ENCODE data around the gene ELAC2. TPM values are rescaled to one million over a fixed set of nuclear protein-coding genes. Genes with fewer than 3 reads are reported as not detected.
"Not testable (repeated sequence)": the region's sequence is repeated elsewhere in the genome, so short reads cannot be mapped to it uniquely, and the experiment has no call there.

Gene ELAC2
- total RNA-seq, 2 experiments from 2014 or later: 57.4 to 60.2 TPM

DNA sequence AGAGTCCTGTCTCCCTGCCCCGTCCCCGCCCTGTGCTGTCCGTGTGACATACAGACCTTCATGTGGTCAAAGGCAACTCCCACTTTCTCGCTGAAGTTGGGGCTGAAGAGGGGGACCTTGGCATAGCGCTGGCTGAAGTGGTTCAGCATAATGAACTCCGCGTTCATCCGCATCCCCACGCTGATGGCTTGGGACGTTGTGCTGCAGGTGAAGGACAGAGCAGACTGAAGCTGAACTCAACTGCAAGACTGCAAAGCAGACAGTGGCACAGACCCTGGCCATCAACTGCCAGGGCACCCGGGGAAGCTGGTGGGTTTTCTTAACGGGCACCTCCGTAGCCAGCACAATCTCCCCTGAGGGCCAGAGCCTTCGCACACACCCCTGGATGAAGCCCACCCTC, 24.2 kb downstream of the ELAC2 start:
- Mint-ChIP-seq H3K36me3 (peaks cover 21% of the 10 kb centered on the region), H3K27ac (no peak overlapping the region), H3K27me3 (no peaks in the 10 kb centered on the region), H3K4me3 (no peak overlapping the region), H3K4me1 (no peaks in the 10 kb centered on the region), H3K9me3 (no peaks in the 10 kb centered on the region)
- POLR2A ChIA-PET: no interaction called here
- DNase-seq: no peak
- ATAC-seq (ENCODE audit: low read depth): no peak

- Mint-ChIP-seq H3K9me3 (no peaks in the 10 kb centered on the region), H3K4me3 (no peak overlapping the region), H3K27ac (no peak overlapping the region), H3K27me3 (no peaks in the 10 kb centered on the region), H3K36me3 (peaks cover 20% of the 10 kb centered on the region), H3K4me1 (no peaks in the 10 kb centered on the region)
- DNase-seq (no peak), ATAC-seq (ENCODE audit: low read depth) (no peak)
- POLR2A ChIA-PET: no interaction called here
Observed at GRCh38 chr17:12992676-12993075, 25.2 kb downstream of the ELAC2 start.

DNA sequence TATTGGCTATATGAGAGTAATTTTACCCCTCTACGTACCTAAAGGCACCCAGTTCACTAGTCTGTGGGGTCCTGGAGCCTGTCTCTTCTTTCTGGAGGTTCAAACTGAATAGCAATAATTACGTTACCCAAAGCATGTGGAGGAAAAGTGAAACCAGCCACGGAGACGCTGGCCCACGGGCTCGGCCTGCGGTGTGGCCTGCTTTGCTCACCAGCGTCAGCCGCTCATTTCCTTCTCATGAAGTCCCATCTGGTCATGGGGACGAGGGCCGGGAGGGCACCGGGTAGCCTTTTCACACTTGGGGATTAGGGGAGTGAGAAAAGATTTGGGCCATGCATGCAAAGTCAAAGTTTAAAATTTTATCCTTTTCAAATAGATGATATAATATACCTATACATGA, 26.9 kb downstream of the ELAC2 start:
- ATAC-seq (ENCODE audit: low read depth) (no peak), DNase-seq (no peak)
- H3K36me3 Mint-ChIP-seq: peaks cover 18% of the 10 kb centered on the region
- H3K4me1 Mint-ChIP-seq: no peaks in the 10 kb centered on the region
- H3K27ac Mint-ChIP-seq: no peak overlapping the region
- POLR2A ChIA-PET: no interaction called here
- H3K9me3 Mint-ChIP-seq: no peaks in the 10 kb centered on the region
- no peak overlapping the region for H3K4me3 Mint-ChIP-seq
- H3K27me3 Mint-ChIP-seq: no peaks in the 10 kb centered on the region

DNA sequence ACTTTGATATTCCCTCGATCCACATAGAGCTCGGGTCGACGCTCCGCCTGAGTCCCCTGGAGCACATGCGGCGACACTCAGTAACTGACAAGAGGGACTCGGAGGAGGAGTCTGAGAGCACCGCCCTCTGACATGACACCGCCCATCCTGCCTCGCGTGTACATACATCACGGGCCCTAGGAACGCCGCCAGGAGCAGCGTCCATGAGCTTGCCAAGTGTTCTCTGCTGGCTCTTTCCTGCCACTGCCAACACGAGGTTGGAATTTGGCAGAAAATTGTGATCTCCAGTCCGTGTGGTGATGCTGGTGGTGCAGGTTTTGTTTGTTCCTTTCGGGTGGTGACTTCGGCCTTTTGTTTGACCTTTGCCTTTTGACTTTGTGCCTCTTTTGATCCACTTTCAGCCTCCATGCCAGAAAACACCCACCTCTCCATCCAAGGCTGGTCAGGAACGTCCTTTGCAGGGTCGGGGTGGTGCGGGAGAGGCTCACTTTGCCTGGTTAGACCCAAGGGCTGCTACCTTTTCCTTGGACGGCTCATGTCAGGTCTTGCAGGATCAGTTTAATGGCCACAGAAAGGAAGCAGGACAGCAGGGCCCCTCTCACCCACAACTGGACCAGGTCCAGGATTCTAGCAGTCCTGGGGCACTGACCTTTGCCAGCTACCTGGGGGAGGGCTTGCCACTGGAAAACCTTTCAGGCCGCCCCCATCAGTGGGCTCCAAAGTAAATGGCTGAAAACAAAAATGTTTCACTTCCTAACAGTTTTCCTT, 27.6 kb downstream of the ELAC2 start:
- H3K36me3 Mint-ChIP-seq: peaks cover 18% of the 10 kb centered on the region
- H3K4me1 Mint-ChIP-seq: no peaks in the 10 kb centered on the region
- no peak overlapping the region for H3K27ac Mint-ChIP-seq
- no peaks in the 10 kb centered on the region for H3K9me3 Mint-ChIP-seq
- H3K4me3 Mint-ChIP-seq: no peak overlapping the region
- no peaks in the 10 kb centered on the region for H3K27me3 Mint-ChIP-seq
- ATAC-seq (ENCODE audit: low read depth) (no peak), DNase-seq (no peak)
- POLR2A ChIA-PET: no interaction called here

- ATAC-seq (ENCODE audit: low read depth) (no peak), DNase-seq (no peak)
- POLR2A ChIA-PET: no interaction called here
- Mint-ChIP-seq H3K9me3 (no peaks in the 10 kb centered on the region), H3K27ac (no peak overlapping the region), H3K4me3 (no peak overlapping the region), H3K27me3 (no peaks in the 10 kb centered on the region), H3K36me3 (peaks cover 13% of the 10 kb centered on the region), H3K4me1 (peaks cover 5% of the 10 kb centered on the region)
Observed at GRCh38 chr17:12987120-12987519, 30.7 kb downstream of the ELAC2 start.

GRCh38 chr17:12985431-12986293, 32.2 kb downstream of the ELAC2 start:
- DNase-seq (no peak), ATAC-seq (ENCODE audit: low read depth) (no peak)
- H3K4me3 Mint-ChIP-seq: no peak overlapping the region
- peaks cover 7% of the 10 kb centered on the region for H3K4me1 Mint-ChIP-seq
- H3K27me3 Mint-ChIP-seq: no peaks in the 10 kb centered on the region
- no peaks in the 10 kb centered on the region for H3K9me3 Mint-ChIP-seq
- no peak overlapping the region for H3K27ac Mint-ChIP-seq
- POLR2A ChIA-PET: no interaction called here
- peaks cover 4% of the 10 kb centered on the region for H3K36me3 Mint-ChIP-seq

- no peak for ATAC-seq (ENCODE audit: low read depth)
- H3K4me3 Mint-ChIP-seq: no peak overlapping the region
- no peak for DNase-seq
- no peak overlapping the region for H3K27ac Mint-ChIP-seq
- H3K9me3 Mint-ChIP-seq: no peaks in the 10 kb centered on the region
- POLR2A ChIA-PET: no interaction called here
- H3K36me3 Mint-ChIP-seq: no peaks in the 10 kb centered on the region
- H3K27me3 Mint-ChIP-seq: no peaks in the 10 kb centered on the region
- peaks cover 7% of the 10 kb centered on the region for H3K4me1 Mint-ChIP-seq
Observed at GRCh38 chr17:12983991-12984884, 33.6 kb downstream of the ELAC2 start.

DNA sequence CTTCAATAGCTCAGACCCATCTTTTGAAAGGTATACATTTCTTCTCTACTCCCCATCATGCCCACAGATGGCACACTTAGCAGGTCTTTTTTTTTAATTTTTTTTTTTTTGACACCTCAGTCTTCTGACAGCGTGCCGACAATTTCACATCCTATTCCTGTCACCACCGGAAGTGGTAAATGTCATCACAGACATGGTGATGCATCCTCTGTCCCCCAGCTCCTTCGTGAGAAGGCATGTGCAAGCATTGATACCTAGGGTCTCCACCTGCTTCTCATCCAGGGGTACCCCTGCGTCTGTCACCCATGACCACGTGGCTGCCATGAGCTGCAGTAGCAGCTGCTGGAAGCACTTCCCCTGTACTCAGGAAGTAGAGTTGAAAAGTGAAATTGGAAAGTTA, 35.6 kb downstream of the ELAC2 start:
- H3K4me3 Mint-ChIP-seq: no peak overlapping the region
- peak; percentile 30 for ATAC-seq (ENCODE audit: low read depth)
- no peak for DNase-seq
- H3K27me3 Mint-ChIP-seq: no peaks in the 10 kb centered on the region
- H3K27ac Mint-ChIP-seq: no peak overlapping the region
- POLR2A ChIA-PET: no interaction called here
- H3K36me3 Mint-ChIP-seq: no peaks in the 10 kb centered on the region
- H3K9me3 Mint-ChIP-seq: no peaks in the 10 kb centered on the region
- H3K4me1 Mint-ChIP-seq: peaks cover 7% of the 10 kb centered on the region

GRCh38 chr17:12979826-12980500, 37.9 kb downstream of the ELAC2 start:
- no peaks in the 10 kb centered on the region for H3K36me3 Mint-ChIP-seq
- ATAC-seq (ENCODE audit: low read depth): no peak

DNA sequence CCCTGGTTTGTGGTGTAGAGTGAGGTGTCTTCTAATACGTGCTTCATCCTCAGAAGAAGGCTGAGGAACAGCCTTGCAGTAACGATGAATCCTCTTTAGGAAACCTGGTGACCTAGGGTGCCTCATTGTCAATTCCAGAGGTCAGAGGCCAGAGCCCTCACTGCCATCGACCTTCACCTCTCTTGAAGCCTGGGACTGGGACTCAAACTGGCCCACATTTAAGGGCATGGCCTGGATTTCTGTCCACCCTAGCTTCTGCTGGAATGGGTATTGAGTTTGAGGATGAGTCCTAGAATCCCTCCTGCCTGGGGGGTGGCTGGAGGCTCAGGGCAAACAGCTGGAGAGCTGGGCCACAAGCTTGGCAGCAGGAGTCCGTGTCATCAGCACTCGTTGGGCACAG, 38.6 kb downstream of the ELAC2 start:
- no peak for ATAC-seq (ENCODE audit: low read depth)
- Mint-ChIP-seq H3K4me3 (no peak overlapping the region), H3K27ac (no peak overlapping the region), H3K4me1 (peaks cover 7% of the 10 kb centered on the region), H3K27me3 (peaks cover 6% of the 10 kb centered on the region), H3K9me3 (no peaks in the 10 kb centered on the region), H3K36me3 (no peaks in the 10 kb centered on the region)
- DNase-seq: no peak
- POLR2A ChIA-PET: no interaction called here

More at GRCh38 chr17:12979826-12980500, 37.9 kb downstream of the ELAC2 start:
- Mint-ChIP-seq H3K27me3 (no peaks in the 10 kb centered on the region), H3K4me3 (no peak overlapping the region), H3K4me1 (peaks cover 7% of the 10 kb centered on the region), H3K9me3 (no peaks in the 10 kb centered on the region), H3K27ac (no peak overlapping the region)
- POLR2A ChIA-PET: no interaction called here
- DNase-seq: no peak

DNA sequence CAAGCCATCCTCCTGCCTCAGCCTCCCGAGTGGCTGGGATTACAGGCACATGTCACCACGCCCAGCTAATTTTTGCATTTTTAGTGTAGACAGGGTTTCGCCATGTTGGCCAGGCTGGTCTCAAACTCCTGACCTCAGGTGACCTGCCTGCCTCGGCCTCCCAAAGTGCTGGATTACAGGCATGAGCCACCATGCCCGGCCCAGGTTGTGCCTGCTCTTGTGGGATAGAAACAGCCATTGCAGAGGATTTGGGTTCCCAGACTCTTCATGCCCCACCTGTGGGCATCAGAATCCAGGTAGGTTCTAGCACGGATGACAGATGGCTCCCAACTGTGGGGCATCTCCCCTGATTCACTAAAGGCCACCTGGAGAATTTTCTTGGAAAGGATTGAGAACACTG, 39.0 kb downstream of the ELAC2 start:
- ATAC-seq (ENCODE audit: low read depth); H3K4me1 Mint-ChIP-seq; H3K27me3 Mint-ChIP-seq; DNase-seq; H3K27ac Mint-ChIP-seq; H3K9me3 Mint-ChIP-seq; H3K4me3 Mint-ChIP-seq; H3K36me3 Mint-ChIP-seq; POLR2A ChIA-PET: not testable (repeated sequence)

GRCh38 chr17:12977008-12977751, 40.6 kb downstream of the ELAC2 start:
- DNase-seq: no peak
- H3K27me3 Mint-ChIP-seq: peaks cover 19% of the 10 kb centered on the region

More at GRCh38 chr17:12977008-12977751, 40.6 kb downstream of the ELAC2 start:
- H3K4me3 Mint-ChIP-seq: no peak overlapping the region
- H3K27ac Mint-ChIP-seq: no peak overlapping the region
- peaks cover 3% of the 10 kb centered on the region for H3K4me1 Mint-ChIP-seq
- ATAC-seq (ENCODE audit: low read depth): no peak
- no peaks in the 10 kb centered on the region for H3K36me3 Mint-ChIP-seq
- no peaks in the 10 kb centered on the region for H3K9me3 Mint-ChIP-seq
- POLR2A ChIA-PET: no interaction called here

Measured in activated naive CD8-positive, alpha-beta T cell treated with anti-CD3 and anti-CD28 coated beads, Interleukin-2, amount 10 ng/mL, durations not matched to agents 7 days and 5 days (primary cell).